ENCODE results near the gene VTI1A.

GRCh38 chr10:112799726-112800510, 352.9 kb downstream of the VTI1A start:
- TF ChIP-seq, protein P1, sequence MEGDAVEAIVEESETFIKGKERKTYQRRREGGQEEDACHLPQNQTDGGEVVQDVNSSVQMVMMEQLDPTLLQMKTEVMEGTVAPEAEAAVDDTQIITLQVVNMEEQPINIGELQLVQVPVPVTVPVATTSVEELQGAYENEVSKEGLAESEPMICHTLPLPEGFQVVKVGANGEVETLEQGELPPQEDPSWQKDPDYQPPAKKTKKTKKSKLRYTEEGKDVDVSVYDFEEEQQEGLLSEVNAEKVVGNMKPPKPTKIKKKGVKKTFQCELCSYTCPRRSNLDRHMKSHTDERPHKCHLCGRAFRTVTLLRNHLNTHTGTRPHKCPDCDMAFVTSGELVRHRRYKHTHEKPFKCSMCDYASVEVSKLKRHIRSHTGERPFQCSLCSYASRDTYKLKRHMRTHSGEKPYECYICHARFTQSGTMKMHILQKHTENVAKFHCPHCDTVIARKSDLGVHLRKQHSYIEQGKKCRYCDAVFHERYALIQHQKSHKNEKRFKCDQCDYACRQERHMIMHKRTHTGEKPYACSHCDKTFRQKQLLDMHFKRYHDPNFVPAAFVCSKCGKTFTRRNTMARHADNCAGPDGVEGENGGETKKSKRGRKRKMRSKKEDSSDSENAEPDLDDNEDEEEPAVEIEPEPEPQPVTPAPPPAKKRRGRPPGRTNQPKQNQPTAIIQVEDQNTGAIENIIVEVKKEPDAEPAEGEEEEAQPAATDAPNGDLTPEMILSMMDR (IDR thresholded peaks at IDR 0.05; ENCODE audit: low read depth, low read length) = no peak
- TF ChIP-seq POLR2A (IDR thresholded peaks at IDR 0.05; ENCODE audit: extremely low read depth, insufficient read length) (no peak), MYC (IDR thresholded peaks at IDR 0.05; ENCODE audit: low read depth, low read length) (no peak)

Measured in NB4 (cell line).